GM19395 (cell line): ENCODE measurements around the gene OR52N2.

Experiments used
- ATAC-seq: cut with Tn5 transposase; IDR thresholded peaks from one replicate; pipeline ENCODE4 v1.9.1; 2021; ENCODE audit warnings: mild to moderate bottlenecking, moderate library complexity; ENCODE audit not compliant: unreplicated experiment

OR52N2 gene

GRCh38 chr11:5808500-5809121 is at the start of gene OR52N2:
Gene OR52N2, plus strand, starts transcription at chr11:5808924. Its CDS starts 11,412 bp downstream, at chr11:5820336.
- ATAC-seq, result peak; percentile 92

DNA sequence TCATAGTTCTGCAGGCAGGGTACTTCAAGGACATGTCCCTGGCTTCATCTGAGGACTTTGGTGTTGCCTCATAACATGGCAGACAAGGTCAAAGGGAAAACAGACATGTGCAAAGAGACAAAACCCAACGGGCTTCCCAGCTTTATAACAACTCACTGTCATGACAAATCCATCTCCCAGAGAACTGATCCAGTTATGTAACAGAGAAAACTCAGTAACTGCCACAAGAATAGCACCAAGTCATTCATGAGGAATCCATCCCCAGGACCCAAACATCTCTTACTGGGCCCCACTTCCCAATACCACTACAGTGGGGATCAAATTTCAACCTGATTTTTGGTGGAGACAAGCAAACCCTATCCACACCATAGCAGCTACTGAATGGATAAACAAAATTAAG is 41.7 kb upstream of the OR52N2 start:
- ATAC-seq, result no peak

DNA sequence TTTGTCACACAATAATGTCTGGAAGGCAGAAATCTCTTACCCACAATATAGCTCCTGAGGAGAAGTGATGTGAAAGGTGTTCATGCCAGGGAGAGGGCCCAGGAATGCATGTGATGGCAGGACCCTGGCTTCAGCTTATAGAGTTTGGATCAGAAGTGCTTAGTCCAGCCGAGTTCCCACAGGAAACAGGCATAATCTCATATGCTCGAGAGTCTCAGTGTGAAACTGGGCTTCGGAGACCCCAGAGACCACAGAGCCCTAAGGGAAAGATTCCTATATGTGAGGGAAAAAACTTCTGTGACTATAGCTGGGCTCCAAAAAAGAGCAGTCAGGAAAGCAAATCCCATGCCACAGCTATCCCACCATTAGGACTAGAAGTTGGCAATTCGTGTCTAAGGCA is 25.5 kb upstream of the OR52N2 start, which contains the start of gene OR52N5:
Gene OR52N5, minus strand, starts transcription at position 101 of the 400 bp plus-strand sequence. CDS start 4,721 bp downstream, outside the sequence.
- ATAC-seq, result no peak

DNA sequence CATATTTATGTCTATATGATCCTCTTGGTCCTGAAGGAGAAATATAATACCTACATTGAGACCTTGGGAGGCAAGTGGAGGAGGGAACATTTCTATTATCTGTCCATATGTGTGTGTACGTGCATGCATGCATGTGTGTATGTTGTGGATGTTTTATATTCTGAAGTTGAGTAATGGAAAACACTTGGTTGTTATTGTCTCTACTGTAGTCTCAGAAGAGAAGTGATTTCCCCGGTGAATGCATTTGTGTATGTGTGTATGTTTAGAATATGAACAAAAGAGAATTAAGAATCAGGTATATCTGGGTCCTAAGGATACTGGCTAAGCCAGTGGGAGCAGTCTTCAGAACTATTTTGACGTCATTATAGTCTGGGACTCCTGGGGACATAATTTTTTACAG is 17.6 kb upstream of the OR52N2 start, which contains the start of gene OR52N1:
Gene OR52N1, minus strand, starts transcription at position 101 of the 400 bp plus-strand sequence. CDS start 2,449 bp downstream, outside the sequence.
- no peak for ATAC-seq

DNA sequence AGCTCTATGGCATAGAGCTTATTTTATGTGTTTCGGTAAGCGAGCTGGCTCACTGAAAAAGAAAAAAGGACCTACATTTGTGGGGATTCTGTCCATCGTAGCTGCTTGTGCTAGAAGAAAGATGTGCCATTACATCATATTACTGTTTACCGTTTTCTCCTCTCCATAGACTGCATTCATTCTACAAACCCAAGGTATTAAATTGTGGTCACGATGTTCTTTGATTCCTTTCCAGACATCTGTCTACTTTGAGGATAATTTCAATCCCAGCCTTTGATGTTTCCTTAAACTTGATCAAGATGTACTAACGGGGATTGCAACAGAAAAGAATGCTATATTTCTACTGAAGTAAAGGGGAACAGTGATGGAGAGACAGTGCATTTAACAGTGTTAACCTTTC is 12.2 kb upstream of the OR52N2 start:
- no peak for ATAC-seq

DNA sequence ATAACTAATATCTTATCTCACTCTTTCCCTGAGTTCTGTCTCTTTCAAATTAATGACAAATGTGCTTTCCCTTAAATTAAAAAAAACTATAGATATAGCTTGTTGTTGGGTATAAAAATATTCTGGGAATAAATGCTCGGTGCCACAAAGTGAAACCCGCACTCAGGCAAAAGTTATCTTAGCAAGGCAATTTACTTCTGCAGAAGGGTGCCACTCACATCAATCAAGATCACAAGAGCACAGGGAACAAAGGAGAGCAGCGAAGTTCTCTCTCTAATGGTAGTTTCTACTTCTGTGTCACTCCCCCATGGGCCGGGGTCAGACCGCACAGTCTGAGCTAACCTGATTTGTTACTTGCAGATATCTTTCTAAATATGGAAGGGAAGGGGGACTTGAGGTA is 4.7 kb upstream of the OR52N2 start:
- no peak for ATAC-seq

GRCh38 chr11:5807580-5807979 is 1.1 kb upstream of the OR52N2 start:
- ATAC-seq, result no peak

- peak; percentile 35 for ATAC-seq
Measured at GRCh38 chr11:5809122-5809519, 397 bp downstream of the OR52N2 start.

GRCh38 chr11:5809905-5810795 is 1.4 kb downstream of the OR52N2 start:
- no peak for ATAC-seq

- no peak for ATAC-seq
Measured at GRCh38 chr11:5815534-5815933, 6.8 kb downstream of the OR52N2 start.

- peak; percentile 72 for ATAC-seq
Measured at GRCh38 chr11:5818245-5818886, 9.6 kb downstream of the OR52N2 start.

GRCh38 chr11:5831196-5831829 is 22.6 kb downstream of the OR52N2 start:
- no peak for ATAC-seq

GRCh38 chr11:5833446-5833845 is 24.7 kb downstream of the OR52N2 start:
- no peak for ATAC-seq

DNA sequence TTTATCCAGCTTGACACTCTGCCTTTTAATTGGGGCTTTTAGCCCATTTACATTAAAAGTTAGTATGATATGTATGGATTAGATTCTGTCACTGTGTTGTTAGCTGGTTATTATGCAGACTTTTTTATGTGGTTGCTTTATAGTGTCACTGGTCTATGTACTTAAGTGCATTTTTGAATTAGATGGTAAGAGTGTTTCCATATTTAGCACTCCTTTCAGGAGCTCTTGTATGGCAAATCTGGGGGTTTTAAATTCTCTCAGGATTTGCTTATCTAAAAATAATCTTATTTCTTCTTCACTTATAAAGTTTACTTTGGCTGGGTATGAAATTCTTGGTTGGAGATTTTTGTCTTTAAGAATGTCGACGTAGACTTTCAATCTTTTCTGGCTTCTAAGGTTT is 29.0 kb downstream of the OR52N2 start:
- no peak for ATAC-seq

DNA sequence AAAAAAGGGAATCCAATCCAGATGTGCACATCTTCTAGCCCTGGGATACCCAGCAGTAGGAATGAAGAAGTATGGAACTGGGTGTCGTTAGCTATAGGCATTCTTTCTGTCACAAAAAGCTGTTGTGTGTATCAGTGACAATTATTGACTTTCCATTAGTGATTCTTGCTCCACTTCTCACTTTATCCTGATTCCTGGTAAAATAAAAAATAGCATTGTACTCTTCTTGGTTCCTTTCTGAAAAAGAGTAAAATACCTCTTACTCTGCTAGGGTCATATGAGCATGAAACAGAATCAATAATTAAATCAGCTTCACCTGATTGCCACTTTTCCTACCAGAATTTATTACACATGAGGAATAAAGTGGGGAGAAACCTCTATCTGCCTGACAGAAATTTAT is 33.1 kb downstream of the OR52N2 start, which contains the start of gene OR52E6:
Gene OR52E6, minus strand, starts transcription at position 101 of the 400 bp plus-strand sequence. Its CDS starts 0 bp downstream, at position 101.
- no peak for ATAC-seq

GRCh38 chr11:5846701-5847100 is 38.0 kb downstream of the OR52N2 start:
- ATAC-seq, result no peak

DNA sequence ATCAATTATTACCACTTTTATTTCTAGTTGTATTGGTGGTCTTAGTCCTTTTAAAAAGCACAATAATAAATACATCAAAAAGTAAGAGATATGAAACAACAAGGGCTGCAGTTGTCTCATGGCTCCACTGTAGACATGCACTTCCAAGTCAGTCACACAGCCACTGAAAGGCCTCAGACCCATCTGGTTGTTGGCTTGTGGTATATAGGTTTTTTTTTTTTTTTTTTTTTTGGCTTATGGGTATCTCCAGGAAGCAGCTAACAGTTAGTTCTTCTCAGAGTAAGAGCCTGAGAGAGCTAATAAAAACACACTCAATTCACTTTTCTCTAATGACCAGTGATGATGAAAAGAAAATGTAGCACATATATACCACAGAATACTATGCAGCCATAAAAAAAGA is 39.0 kb downstream of the OR52N2 start:
- no peak for ATAC-seq

DNA sequence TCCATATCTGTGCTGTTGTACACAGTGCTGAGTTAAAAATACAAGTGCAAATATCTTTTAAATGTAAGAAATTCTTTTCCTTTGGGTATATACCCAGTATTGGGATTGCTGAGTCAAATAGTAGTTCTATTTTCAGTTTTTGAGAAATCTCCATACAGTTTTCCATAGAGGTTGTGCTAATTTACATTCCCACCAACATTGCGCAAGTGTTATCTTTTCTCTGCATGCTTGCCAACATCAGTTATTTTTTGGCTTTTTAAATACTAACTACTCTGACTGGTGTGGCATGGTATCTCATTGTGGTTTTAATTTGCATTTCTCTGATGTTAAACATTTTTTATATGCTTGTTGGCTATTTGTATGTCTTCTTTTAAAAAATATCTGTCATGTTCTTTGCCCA is 42.3 kb downstream of the OR52N2 start:
- no peak for ATAC-seq

DNA sequence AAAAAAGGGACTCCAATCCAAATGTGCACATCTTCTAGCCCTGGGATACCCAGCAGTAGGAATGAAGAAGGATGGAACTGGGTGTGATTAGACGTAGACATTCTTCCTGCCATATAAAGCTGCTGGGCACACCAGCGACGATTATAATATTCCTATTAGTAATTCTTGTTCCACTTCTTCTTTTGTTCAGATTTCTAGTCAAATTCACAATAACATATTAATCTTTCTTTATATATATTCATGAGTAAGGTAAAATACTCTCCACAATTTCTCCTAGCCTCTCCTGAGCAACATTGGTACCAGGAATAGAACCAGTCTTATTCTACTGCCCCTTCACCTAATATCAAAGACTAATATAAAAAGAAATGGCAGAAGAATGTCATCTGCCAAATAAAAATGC is 48.9 kb downstream of the OR52N2 start, which contains the start of gene OR52E8:
Gene OR52E8, minus strand, starts transcription at position 101 of the 400 bp plus-strand sequence. Its CDS starts 0 bp downstream, at position 101.
- no peak for ATAC-seq

DNA sequence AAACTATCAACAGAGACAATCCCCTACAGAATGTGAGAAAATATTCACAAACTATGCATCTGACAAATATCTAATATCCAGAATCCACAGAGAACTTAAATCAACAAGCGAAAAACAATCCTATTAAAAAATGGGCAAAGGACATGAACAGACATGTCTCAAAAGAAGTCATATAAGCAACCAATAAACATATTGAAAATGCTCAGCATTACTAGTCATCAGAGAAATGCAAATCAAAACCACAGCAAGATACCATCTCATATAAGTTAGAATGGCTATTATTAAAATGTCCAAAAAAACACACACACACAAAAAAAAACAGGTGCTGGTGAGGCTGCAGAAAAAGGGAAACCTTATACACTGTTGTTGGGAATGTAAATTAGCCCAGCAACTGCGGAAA is 57.1 kb downstream of the OR52N2 start:
- no peak for ATAC-seq
